D721Med (cell line): ENCODE data around the gene WWC2.

ENCODE experiments used
- DNase-seq: peaks from one replicate; pipeline ENCODE4 v3.0.0; 2011; ENCODE audit warnings: low spot score; ENCODE audit not compliant: insufficient read length
- FAIRE-seq: peaks from 2 replicates; lab custom pipeline; 2011; peaks lifted over from hg19 to GRCh38; lab: Jason Lieb, UNC
- TF ChIP-seq, protein P1 (sequence below): IDR thresholded peaks from 2 replicates; pipeline ENCODE4 v1.5.1; 2012; ENCODE audit warnings: mild to moderate bottlenecking, control low read depth; ENCODE audit not compliant: insufficient read depth; ENCODE audit errors: missing control alignments

The WWC2 gene

GRCh38 chr4:183329244-183329643 lies 230.2 kb downstream of the WWC2 start:
- no peak for DNase-seq
- no peak for FAIRE-seq
- TF ChIP-seq, protein P1, sequence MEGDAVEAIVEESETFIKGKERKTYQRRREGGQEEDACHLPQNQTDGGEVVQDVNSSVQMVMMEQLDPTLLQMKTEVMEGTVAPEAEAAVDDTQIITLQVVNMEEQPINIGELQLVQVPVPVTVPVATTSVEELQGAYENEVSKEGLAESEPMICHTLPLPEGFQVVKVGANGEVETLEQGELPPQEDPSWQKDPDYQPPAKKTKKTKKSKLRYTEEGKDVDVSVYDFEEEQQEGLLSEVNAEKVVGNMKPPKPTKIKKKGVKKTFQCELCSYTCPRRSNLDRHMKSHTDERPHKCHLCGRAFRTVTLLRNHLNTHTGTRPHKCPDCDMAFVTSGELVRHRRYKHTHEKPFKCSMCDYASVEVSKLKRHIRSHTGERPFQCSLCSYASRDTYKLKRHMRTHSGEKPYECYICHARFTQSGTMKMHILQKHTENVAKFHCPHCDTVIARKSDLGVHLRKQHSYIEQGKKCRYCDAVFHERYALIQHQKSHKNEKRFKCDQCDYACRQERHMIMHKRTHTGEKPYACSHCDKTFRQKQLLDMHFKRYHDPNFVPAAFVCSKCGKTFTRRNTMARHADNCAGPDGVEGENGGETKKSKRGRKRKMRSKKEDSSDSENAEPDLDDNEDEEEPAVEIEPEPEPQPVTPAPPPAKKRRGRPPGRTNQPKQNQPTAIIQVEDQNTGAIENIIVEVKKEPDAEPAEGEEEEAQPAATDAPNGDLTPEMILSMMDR: no peak

DNA sequence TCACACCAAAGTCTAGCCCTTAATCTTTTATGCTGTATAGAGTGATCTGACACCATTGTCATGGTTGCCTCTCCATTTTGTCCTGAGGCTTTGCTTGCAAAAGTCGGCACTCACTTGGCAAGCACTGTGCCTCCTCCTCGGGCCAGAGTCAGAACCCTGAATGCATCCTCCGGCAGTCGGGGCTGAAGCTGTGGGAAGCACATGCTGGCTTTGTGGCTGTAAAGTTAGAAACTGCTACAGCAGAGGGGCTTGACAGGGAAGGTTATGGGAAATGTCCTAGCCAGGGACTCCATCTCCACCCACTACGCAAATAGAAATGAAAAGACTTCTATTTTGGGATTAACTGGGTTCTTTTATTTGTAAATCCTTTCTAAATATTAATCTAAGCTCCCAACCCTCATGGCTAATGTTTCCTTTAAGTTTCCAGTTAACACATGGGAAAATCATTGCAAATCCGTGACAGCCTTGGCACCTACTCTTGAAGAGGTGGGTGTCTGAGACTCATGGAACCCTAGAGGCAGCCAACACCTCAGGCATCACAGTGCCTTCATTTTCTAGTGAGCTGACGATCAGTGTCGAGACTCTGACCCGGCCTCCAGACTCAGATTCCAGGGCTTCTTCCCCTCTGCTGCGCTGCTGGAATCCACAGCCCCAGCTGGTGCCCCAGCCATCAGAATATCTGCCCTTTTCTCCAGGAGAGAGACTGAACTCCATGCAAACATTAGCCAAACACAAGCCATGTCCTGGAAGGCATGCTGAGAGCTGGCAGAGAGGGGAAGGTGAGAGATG lies 231.1 kb downstream of the WWC2 start:
- FAIRE-seq: no peak
- no peak for DNase-seq
- TF ChIP-seq, protein P1: no peak

DNA sequence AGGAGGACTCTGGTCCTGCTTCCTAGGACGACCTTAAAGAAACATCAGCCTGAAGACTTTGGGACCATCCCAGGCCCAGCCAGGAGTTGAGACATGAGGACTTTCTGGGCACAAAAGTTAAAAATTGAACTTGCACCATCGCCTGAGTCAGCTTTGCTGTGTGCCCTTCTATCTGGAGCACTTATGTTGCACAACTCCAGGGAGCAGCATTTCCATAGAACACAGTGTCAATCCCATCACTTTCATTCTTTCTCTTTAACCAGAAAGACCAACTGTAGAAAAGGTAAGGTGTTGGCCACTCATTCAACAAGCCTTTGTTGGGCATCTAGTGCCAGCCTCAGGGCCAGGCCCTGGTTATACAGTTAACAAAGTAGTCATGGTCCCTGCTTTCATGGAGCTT lies 231.8 kb downstream of the WWC2 start:
- TF ChIP-seq, protein P1: no peak
- DNase-seq (no peak), FAIRE-seq (no peak)

GRCh38 chr4:183332447-183332846 lies 233.4 kb downstream of the WWC2 start:
- TF ChIP-seq, protein P1: no peak
- DNase-seq (no peak), FAIRE-seq (no peak)

DNA sequence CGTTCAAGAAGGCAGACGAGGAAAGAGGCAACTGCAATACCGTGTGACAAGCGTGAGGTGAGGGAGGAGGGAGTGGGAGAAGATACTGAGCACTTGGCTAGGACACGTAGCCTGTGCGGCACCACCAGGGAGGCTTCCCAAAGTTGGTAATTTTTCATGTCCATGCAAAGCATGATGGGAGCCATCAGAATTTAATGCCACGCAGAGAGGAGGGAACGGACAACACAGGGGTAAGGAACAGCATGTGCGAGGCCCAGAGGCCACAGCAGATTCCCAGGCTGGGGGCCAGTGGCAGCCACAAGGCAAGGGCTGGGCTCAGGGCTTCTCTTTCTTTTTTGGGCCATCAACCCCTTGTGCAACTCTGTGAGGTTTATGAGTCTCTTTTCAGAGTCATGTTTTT lies 234.1 kb downstream of the WWC2 start:
- TF ChIP-seq, protein P1: no peak
- no peak for DNase-seq
- no peak for FAIRE-seq

DNA sequence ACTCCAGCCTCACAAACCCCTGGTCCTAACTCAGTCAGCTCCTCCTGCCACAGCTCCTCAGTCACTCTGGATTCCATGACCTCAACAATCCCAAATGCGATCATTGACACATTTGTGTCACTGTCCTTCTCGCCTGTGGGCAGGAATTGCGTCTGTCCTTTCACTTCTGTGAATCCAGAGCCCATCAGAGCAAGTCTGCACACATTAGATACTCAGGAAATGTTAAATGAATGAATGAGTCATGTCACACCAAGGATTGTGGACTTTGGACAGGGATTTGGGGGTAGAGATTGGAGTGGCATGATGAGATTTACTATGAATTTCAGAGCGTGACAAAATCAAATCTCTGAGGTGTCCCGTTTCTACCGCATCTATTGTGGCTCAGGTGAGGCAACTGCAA lies 234.9 kb downstream of the WWC2 start:
- FAIRE-seq (no peak), DNase-seq (no peak)
- TF ChIP-seq, protein P1: no peak

- FAIRE-seq: no peak
- TF ChIP-seq, protein P1: no peak
- no peak for DNase-seq
Measured at GRCh38 chr4:183335369-183335940, 236.4 kb downstream of the WWC2 start.
